Pancreas (tissue), 10 donors: Measurements from ENCODE around the gene PRKCD. TPM values are rescaled to one million over a fixed set of nuclear protein-coding genes. Genes with fewer than 3 reads are reported as not detected.
A peak's percentile ranks its signal among the peaks of the same experiment; 100 is the strongest.

Source experiments
- ATAC-seq, 4 donors: fragments of 200-7000 bp; cut with Tn5 transposase; one replicate each; pipeline versions ENCODE4 v1.8.0 to v1.9.1; 2020; ENCODE audit warnings: mild to moderate bottlenecking in 4 of 4, moderate library complexity in 4 of 4
- DNase-seq, 6 donors: peaks; one replicate each; pipeline ENCODE4 v3.0.0-alpha.2; 2020
- FAIRE-seq: peaks from 2 replicates; lab custom pipeline; 2012; peaks lifted over from hg19 to GRCh38; lab: Jason Lieb, UNC
- H3K27ac ChIP-seq, 4 donors: fragments of 200-600 bp; sonication (generic); 1 replicate in 3 of 4; 2 replicates in 1 of 4; pipeline versions ENCODE4 v1.5.0 to v1.8.0; 2020
- H3K27me3 ChIP-seq, 4 donors: fragments of 200-600 bp; one replicate each; pipeline ENCODE4 v1.8.0; 2021
- H3K36me3 ChIP-seq, 3 donors: fragments of 200-600 bp; sonication (generic) in 1 of 3; one replicate each; pipeline versions ENCODE4 v1.5.0 to v1.8.0; 2020 to 2021
- H3K4me1 ChIP-seq, 3 donors: fragments of 200-600 bp; one replicate each; pipeline ENCODE4 v1.8.0; 2021
- H3K4me3 ChIP-seq, 4 donors: fragments of 200-600 bp; sonication (generic) in 2 of 4; one replicate each; pipeline versions ENCODE4 v1.5.0 to v1.8.0; 2020 to 2021
- H3K9me3 ChIP-seq, 4 donors: fragments of 200-600 bp; one replicate each; pipeline ENCODE4 v1.8.0; 2021
- CTCF ChIP-seq, 4 donors: fragments of 200-600 bp; sonication (generic) in 3 of 4; IDR thresholded peaks; one replicate each; pipeline versions ENCODE4 v1.5.0 to v1.8.0; 2021; ENCODE audit warnings: antibody characterized with exemption in 4 of 4
- WGBS, 2 donors: extraction: QIAGEN DNeasy Blood & Tissue Kit; methylation state at CpG; one replicate each; pipeline ENCODE4 v1.1.7; 2013; 5-methylcytosine and 5-hydroxymethylcytosine counted together
- intact Hi-C, 3 donors: fragments of 100-400 bp; cut with DNase I; formaldehyde crosslinking; loops; one replicate each; pipeline versions ENCODE4 v1.11.1 to v1.14.2; 2022
- polyA plus RNA-seq, 2 donors: library from polyadenylated mRNA; stranded (reverse); fragments of 200-250 nt; gene quantifications; one replicate each; pipeline ENCODE4 v1.2.3, GENCODE V29; 2013
- total RNA-seq, 6 donors: library from RNA; stranded (reverse); fragmentation: NEBNext Ultra II Directional in 4 of 6; extraction: Animal tissue kit (Norgen Biotek cat#: 25700) in 4 of 6; gene quantifications; one replicate each; pipeline versions ENCODE4 v1.2.1 to v1.2.4, GENCODE V29; 2021 to 2023
- donor health status: healthy with polysubstance abuse.
- donor health status: DM: no; HTN: no; CAD: no; lungs with moderate emphysema.
- donor health status: DM: no; HTN: no; CAD: no.
- donor health status: control.
- donor health status: control.
- donor health status: Bipolar disorder and iron deficiency.
- donor health status: DM: yes; HTN: yes; CAD: no.
- donor health status: DM: no; HTN: no; CAD: no.
- donor health status: DM: no; HTN: no; CAD: no.
- donor health status: DM: yes; HTN: yes; CAD: no.

Gene PRKCD
- total and polyA plus RNA-seq, 8 donors: 10.7 to 32.5 (median 14.6) TPM

- 84 to 88% methylated on average over 15 of the region's 15 CpGs for WGBS, 2 donors
- ATAC-seq: no peak
- H3K27ac ChIP-seq: peak overlapping the region in 2 of 4 donors; percentile 17 to 30
- no peak for TF ChIP-seq CTCF (IDR thresholded peaks at IDR 0.05)
- peaks cover 16 to 25% (median 17%) of the 10 kb centered on the region in 3 donors for H3K4me1 ChIP-seq
- intact Hi-C loops: no loop called here
- H3K4me3 ChIP-seq: peak overlapping the region in 1 of 4 donors; percentile 3
- H3K9me3 ChIP-seq: no peaks in the 10 kb centered on the region
- peak in 1 of 6 donors; percentile 46 for DNase-seq
- peaks cover 0 to 4% (median 0%) of the 10 kb centered on the region in 3 donors for H3K36me3 ChIP-seq
- H3K27me3 ChIP-seq: no peaks in the 10 kb centered on the region
- no peak for FAIRE-seq
These were observed 7.3 kb downstream of the PRKCD start for GRCh38 chr3:53168175-53168923.

- ATAC-seq: peak in 2 of 4 donors; percentile 10
- Histone ChIP-seq H3K4me3 (peak overlapping the region in 1 of 4 donors; percentile 3), H3K4me1 (peaks cover 14 to 25% (median 16%) of the 10 kb centered on the region in 3 donors), H3K36me3 (peaks cover 0 to 4% (median 0%) of the 10 kb centered on the region in 3 donors), H3K27ac (peak overlapping the region in 2 of 4 donors; percentile 17 to 30), H3K27me3 (no peaks in the 10 kb centered on the region), H3K9me3 (no peaks in the 10 kb centered on the region)
- 70 to 79% methylated on average over 14 to 15 of the region's 15 CpGs for WGBS, 2 donors
- peak in 1 of 6 donors; percentile 54 for DNase-seq
- intact Hi-C loops: no loop called here
- TF ChIP-seq CTCF (IDR thresholded peaks at IDR 0.05): no peak
- FAIRE-seq: no peak
These were observed 8.2 kb downstream of the PRKCD start for GRCh38 chr3:53169045-53169831.

GRCh38 chr3:53169832-53170324, 8.9 kb downstream of the PRKCD start:
- intact Hi-C loops: no loop called here
- Histone ChIP-seq H3K9me3 (no peaks in the 10 kb centered on the region), H3K36me3 (peaks cover 0 to 4% (median 0%) of the 10 kb centered on the region in 3 donors), H3K27me3 (no peaks in the 10 kb centered on the region), H3K4me1 (peaks cover 14 to 25% (median 16%) of the 10 kb centered on the region in 3 donors), H3K27ac (peak overlapping the region in 1 of 4 donors; percentile 30), H3K4me3 (no peak overlapping the region)
- WGBS, 2 donors: 93 to 98% methylated on average over 9 of the region's 9 CpGs
- FAIRE-seq: no peak
- no peak for ATAC-seq
- no peak for TF ChIP-seq CTCF (IDR thresholded peaks at IDR 0.05)
- no peak for DNase-seq

GRCh38 chr3:53170325-53171063, 9.5 kb downstream of the PRKCD start:
- ATAC-seq (peak in 2 of 4 donors; percentile 32 to 34), DNase-seq (no peak), FAIRE-seq (no peak)
- intact Hi-C loops: no loop called here
- Histone ChIP-seq H3K9me3 (no peaks in the 10 kb centered on the region), H3K27me3 (no peaks in the 10 kb centered on the region), H3K36me3 (peaks cover 0 to 1% (median 0%) of the 10 kb centered on the region in 3 donors), H3K4me3 (no peak overlapping the region), H3K4me1 (peaks cover 14 to 25% (median 16%) of the 10 kb centered on the region in 3 donors), H3K27ac (peak overlapping the region in 1 of 4 donors; percentile 21)
- no peak for TF ChIP-seq CTCF (IDR thresholded peaks at IDR 0.05)
- WGBS, 2 donors: 63 to 74% methylated on average over 17 of the region's 17 CpGs
